ENCODE measurements around the gene ATPAF2.

DNA sequence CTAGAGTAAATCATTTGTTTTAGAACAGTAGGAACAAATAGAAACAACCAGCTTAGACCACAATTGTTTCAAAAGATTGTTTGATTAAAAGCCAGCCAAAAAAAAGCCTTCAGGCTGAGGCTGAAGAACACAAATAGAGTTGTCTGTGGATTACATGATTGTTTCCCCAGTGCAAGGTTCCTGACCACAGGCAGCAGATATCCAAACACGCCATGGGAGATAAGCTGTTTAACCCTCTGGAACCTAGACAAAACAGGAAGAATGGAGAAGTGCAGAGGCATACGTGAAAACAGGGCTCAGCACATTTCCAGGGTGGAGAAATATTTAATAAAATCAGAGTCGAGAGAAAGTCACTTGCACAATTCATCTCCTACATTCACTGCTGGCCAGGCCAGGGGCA, 21.0 kb downstream of the ATPAF2 start:
- TF ChIP-seq, protein P1, sequence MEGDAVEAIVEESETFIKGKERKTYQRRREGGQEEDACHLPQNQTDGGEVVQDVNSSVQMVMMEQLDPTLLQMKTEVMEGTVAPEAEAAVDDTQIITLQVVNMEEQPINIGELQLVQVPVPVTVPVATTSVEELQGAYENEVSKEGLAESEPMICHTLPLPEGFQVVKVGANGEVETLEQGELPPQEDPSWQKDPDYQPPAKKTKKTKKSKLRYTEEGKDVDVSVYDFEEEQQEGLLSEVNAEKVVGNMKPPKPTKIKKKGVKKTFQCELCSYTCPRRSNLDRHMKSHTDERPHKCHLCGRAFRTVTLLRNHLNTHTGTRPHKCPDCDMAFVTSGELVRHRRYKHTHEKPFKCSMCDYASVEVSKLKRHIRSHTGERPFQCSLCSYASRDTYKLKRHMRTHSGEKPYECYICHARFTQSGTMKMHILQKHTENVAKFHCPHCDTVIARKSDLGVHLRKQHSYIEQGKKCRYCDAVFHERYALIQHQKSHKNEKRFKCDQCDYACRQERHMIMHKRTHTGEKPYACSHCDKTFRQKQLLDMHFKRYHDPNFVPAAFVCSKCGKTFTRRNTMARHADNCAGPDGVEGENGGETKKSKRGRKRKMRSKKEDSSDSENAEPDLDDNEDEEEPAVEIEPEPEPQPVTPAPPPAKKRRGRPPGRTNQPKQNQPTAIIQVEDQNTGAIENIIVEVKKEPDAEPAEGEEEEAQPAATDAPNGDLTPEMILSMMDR (IDR thresholded peaks at IDR 0.05; ENCODE audit: extremely low read depth in 1 of 2, insufficient read depth in 1 of 2, low read depth in 1 of 2, low read length in 2 of 2), result no peak
- no peak for TF ChIP-seq EZH2 (IDR thresholded peaks at IDR 0.05; ENCODE audit: borderline replicate concordance, low read depth, low read length, severe bottlenecking)
- no peak for TF ChIP-seq MYC (IDR thresholded peaks at IDR 0.05; ENCODE audit: low read depth, low read length)
- no peak for TF ChIP-seq MAX (IDR thresholded peaks at IDR 0.05; ENCODE audit: insufficient read depth, insufficient read length)
- TF ChIP-seq POLR2AphosphoS5 (IDR thresholded peaks at IDR 0.05; ENCODE audit: insufficient read depth, low read depth, low read length), result peak; percentile 39

Measured in endothelial cell of umbilical vein (primary cell).